ENCODE measurements around the gene TCF4.

TCF4 gene

DNA sequence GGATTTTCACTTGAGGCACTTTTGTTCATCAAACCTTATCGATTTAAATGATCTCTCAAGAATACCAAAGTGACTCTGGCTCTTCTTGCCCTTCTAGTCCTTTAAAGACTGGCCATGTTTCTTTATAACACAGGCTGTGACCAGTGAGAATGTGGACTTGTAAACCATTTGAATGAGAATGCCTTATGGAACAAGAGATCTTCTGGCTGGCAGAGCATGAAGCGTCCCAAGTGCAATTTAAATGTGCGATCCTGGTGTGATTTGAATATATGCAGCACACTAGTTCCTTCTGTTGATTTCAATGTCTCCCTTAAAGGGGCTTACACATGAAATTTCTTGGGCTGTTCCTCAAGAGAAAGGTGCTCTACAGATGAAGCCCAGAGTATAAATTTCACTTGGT lies 366.4 kb downstream of the TCF4 start:
- no peak for DNase-seq (ENCODE audit: extremely low read depth in 1 of 2, low read depth in 1 of 2)

DNA sequence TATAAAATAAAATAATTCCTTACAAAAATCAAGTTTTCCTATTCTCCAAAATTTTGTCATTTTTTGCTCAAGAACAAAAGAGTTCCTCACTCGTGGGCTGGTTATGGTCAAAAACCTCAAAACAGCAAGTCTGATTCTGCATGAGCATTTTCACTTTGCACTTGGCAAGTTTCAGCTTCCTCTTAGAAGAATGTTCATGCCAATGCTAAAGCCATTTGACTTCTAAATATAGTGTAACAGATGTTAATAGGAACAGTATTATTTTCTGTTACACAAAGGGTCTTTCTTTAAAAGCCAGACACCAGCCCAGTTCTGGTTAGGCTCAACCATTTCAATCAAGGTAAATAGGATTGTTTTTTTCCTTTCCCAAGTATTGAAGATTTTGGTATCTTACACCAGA lies 367.5 kb downstream of the TCF4 start:
- no peak for DNase-seq (ENCODE audit: extremely low read depth in 1 of 2, low read depth in 1 of 2)

DNA sequence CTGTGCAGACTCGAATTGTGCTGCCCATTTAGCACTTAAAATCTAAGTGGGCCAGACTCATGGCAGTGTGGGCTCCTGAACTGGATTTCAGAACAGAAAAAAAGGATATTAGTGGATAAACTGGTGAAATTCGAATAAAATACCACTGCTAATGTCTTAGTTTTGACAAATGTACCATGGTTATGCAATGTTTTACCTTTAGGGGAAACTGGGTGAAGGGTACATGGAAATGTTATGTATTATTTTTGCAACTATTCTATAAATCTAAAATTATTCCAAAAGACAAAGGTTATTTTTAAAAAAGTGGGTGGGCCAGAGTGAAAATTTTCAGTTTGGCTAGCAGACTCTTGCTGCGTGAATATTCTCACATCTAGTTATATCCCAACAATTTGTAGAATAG lies 368.2 kb downstream of the TCF4 start:
- DNase-seq (ENCODE audit: extremely low read depth in 1 of 2, low read depth in 1 of 2): no peak

DNA sequence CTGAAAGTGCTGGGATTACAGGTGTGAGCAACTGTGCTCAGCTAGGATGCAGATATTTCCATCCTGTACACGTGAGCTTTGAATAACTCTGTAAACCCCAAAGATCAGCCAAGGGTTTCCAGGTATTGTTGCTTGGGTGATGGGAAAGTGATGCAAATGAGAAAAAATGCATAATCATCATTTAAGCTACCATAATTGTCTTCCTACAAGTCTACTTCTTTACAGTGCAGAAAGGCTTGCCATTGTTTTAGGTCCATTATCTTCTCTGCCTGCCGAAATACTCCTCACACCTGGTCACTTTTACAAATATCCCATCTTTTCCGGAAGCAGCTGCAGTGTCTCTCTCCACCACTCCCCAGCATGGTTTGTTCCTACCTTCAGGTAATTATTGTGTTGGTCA lies 368.9 kb downstream of the TCF4 start:
- no peak for DNase-seq (ENCODE audit: extremely low read depth in 1 of 2, low read depth in 1 of 2)

DNA sequence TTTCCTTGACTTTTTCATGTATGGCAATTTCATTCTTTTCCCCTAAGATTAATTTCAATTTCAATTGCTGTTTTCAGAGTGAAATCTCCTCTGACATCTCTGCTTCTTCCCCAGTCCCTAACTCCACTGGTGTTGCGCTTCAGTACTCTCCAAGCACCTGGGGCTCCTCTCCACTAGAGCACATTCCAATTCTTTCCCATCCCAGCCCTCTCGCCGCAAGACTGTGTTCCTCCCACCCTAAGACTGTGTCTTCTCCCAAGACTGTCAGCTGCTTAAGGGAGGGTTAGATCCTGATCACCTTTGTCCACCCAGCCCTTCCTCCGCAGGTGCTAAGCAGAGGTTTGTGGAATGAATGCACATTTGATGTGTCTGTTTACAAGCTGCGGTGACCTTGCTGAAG lies 373.0 kb downstream of the TCF4 start:
- no peak for DNase-seq (ENCODE audit: extremely low read depth in 1 of 2, low read depth in 1 of 2)

DNA sequence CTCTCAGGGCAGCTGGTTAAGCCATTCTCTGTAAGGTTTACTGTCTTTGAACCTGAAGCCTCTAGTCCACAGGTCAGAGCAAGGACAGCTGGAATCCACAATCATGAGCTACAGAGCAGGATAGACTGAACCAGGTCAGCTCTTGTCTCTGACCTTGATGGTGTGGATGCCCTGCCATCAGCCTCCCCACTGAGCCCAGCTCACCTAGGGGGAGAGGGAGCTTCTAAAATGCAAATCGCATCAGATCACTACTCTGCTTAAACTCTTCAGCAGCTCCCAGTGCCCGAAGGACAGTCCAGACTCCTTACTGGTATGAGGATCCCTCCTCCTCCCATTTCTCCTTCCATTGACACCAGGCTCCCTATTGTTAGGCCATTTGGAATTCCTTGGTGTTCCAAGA lies 373.5 kb downstream of the TCF4 start:
- DNase-seq (ENCODE audit: extremely low read depth in 1 of 2, low read depth in 1 of 2): no peak

DNA sequence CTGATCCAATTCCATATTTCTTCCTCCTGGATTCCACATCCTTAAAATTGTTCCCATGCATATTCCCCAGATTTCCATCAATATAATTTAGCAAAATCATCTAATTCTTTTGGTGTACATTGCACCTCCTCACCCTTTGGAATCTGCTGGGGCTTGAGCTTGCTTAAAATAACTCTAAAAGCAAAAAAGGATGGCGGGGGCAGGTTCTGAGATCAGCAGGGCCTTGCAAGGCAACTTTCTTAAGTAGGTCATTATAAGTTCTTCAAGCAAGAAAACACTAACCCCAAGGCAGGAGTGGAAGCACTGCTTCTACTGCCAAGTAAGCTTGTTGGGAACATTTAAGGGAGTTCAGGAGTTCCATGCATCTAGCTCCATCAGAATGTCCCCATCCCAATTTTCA lies 374.4 kb downstream of the TCF4 start:
- no peak for DNase-seq (ENCODE audit: extremely low read depth in 1 of 2, low read depth in 1 of 2)

DNA sequence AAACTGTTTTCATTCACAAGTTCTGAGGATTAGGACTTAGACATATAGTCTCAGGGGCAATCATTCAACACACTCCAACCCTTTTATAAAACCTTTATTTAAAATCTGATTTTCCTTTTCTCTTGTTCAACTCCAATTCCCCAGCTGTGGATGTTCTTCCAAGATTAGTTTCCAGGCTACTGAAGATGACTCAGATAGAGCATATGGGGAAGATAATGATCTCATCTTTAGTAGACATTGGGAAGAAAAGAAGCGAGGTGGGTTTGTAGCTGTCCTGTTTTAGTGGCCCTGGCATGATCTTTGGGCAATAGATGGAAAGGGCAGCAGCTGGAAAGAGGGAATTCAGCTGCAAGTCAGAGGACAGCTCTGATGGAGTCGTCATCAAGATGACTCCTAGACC lies 381.1 kb downstream of the TCF4 start:
- DNase-seq (ENCODE audit: extremely low read depth in 1 of 2, low read depth in 1 of 2): no peak

DNA sequence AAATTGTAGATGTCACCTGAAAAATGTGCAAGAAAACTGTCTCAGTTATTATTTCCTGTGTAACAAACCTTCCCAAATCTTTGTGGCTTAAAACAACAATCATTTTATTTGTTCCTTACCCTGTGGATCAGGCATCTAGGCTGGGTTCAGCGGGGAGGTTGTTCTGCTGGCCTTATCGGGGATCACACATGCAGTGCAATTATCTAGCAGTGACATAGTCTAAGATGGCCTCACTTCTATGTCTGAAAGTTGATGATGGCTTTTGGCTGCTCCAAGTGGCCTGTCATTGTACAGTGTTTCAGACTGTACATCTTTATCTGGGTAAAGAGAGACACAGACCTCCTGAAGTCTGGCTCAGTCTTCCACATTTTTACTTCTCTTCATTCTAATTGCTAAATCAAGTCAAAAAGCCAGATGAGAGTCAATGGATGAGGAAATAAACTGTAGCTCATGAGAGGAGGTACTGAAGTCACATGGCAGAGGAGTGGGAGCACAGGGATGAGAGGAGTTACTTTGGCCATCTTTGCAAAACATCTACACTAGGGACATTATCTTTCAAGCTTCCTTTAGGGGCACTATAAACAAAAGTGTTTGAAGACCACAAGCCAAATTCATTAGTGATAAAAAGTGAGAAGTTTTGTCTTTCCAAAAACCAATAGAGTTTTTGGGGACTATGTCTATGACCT lies 385.6 kb downstream of the TCF4 start:
- DNase-seq (ENCODE audit: extremely low read depth in 1 of 2, low read depth in 1 of 2): no peak

DNA sequence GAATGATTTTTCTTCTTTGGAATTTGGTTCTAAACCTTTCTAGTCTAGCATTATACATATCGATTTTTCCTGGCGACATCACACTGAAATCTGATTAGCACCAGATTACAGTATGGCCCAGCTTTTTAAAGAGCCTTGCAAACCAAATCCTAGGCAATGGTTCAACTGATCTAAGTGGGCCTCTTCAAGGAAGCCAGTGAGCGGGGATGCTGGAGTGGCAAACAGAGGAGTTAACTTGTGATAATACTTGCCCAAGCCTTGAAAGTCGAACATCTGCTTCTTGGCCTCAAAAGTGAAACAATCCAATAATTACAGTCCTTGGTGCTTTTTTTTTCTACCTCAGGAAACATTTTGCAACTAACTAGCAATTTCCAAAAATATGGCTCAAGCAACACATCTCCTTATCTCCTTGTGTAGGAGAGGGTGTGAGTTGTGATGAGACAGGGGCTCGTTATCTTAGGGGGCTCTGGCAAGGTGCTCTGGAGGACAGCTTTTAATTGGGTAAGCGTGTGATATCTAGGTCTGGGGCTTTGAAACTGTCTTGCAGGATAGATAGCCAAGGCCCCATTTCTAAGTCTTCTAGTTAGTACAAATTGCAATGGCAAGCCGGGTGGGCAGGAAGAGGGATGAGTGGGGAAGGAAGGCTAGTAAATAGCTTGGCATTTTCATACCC lies 388.6 kb downstream of the TCF4 start:
- no peak for DNase-seq (ENCODE audit: extremely low read depth in 1 of 2, low read depth in 1 of 2)

DNA sequence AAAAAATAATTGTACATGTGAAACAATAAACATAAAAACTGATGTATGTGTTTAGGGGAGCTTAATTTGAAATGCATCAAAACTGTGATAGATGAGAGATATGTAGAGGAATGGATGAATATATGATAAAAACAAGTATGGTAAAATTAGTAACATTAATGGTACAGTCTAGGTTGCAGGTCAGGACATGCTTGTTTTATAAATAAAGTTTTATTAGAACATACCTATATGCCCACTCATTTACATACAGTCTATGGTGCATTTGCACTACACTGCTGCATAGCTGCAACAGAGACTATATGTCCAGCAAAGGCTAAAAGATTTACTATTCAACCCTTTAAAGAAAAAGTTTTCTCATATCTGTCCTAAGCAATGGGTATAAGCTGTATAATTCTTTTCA lies 392.1 kb downstream of the TCF4 start:
- DNase-seq (ENCODE audit: extremely low read depth in 1 of 2, low read depth in 1 of 2): no peak

DNA sequence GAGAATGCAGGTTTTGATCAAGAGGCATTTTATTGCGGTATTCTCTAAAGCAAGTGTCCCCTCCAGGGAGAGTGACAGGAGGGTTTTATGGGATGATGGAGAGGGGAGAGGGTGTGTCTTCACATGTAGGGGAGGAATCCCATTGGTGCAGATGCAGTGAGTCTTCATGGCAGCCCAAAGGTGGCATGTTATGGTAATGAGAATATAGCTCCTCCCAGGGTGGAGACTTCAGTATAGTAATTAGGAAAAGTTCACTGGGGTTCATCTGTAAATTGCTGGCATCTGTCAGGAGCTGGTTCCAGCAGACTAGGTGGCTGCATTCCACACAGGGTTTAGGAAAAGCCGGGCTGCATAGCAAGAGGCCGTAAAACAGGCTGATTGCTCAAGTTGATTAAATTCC lies 398.0 kb downstream of the TCF4 start:
- no peak for DNase-seq (ENCODE audit: extremely low read depth in 1 of 2, low read depth in 1 of 2)

DNA sequence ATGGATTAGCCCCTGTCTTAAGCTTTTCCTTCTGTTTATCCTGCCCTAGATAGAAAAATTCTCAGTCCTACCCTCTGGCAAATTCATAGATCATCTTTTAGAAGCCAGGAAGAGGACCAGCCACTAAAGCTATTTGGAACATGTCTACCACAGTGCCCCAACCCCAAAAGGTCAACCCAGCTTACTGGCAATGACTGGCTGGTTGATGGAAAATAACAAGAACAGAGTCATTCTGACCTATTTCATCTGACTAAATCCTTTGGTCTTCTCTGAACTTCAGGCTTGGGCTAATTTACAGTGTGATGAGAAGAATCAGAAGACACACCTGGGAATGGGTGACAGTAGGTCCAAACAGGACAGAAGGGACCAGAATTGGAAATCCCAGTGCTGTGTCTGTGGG lies 401.4 kb downstream of the TCF4 start:
- DNase-seq (ENCODE audit: extremely low read depth in 1 of 2, low read depth in 1 of 2): no peak

DNA sequence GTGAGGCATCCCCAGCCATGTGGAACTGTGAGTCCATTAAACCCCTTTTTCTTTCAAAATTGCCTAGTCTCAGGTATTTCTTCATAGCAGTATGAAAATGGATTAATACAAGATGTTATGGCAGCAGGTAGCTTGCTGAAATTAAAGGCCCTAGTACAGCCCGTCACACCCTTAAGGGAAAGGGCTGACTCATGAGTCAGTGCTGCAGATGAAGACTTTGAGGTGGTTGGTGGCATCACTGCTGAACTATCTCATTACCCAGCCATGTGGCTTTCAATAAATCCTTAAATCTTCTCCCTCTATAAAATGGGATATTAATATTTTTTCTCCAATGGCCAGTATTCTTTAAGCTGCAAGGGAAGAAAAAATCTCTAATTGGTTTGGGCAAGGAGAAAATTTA lies 402.6 kb downstream of the TCF4 start:
- DNase-seq (ENCODE audit: extremely low read depth in 1 of 2, low read depth in 1 of 2): no peak

DNA sequence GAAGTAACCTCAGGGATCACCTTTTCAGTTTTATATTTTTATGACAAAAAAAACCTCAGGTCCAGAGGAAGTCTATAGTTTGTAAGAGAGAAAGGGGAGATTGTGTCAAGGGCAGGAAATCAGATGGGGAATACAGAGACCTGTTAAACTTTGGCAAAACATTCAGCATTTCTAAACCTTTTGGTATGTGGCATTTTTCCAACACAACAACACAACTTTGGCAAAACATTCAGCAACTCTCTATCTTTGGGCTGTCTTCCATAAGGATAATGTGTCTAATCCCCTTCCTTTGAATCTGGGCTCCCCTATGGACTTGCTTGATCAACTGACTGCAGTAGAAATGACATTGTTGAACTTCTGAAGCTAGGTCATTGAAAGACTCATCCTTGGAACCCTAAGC lies 408.2 kb downstream of the TCF4 start:
- no peak for DNase-seq (ENCODE audit: extremely low read depth in 1 of 2, low read depth in 1 of 2)

DNA sequence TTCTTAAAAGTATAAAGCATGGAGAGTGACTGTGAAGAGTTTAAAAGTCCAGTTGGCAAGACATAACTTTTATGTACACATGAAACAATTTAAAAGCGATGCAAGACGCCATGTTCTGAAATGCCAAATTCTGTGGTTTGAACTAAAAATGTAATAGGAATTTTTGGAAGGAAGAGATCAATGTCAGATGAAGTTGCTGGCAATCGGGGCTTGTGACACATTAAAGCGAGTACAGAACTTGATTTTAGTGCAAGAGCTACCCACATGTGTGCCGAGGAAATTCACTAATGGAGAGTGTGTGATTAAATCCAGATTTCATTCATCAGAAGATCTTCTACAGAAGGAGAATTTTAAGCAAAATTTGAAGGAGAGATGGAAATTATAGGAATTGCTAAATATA lies 408.6 kb downstream of the TCF4 start:
- no peak for DNase-seq (ENCODE audit: extremely low read depth in 1 of 2, low read depth in 1 of 2)

DNA sequence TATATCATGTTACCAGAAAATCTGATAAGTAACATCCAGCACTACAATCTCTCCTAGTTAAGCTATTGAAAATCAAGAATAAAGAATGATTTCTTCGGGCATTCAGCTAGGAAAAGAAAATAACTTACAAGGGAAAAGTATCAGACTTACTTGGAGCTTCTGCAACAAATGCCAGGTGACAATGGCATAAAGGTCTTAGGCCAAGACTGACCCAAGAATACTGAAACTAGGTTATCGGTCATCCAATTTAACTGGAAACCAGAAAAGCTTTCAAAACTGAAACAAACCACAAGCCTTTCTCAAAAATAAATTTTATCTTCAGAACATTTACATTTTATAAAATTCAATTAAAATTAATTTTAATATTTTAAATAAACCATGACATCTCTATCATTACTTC lies 414.7 kb downstream of the TCF4 start:
- DNase-seq (ENCODE audit: extremely low read depth in 1 of 2, low read depth in 1 of 2): no peak
